Measurements from ENCODE around the gene RNF121. TPM values are rescaled to one million over a fixed set of nuclear protein-coding genes. Genes with fewer than 3 reads are reported as not detected.

RNF121 gene
- total and polyA plus RNA-seq, 2 of the 4 experiments (the other 2 are of a cell fraction), result 43.4 to 88.7 TPM

DNA sequence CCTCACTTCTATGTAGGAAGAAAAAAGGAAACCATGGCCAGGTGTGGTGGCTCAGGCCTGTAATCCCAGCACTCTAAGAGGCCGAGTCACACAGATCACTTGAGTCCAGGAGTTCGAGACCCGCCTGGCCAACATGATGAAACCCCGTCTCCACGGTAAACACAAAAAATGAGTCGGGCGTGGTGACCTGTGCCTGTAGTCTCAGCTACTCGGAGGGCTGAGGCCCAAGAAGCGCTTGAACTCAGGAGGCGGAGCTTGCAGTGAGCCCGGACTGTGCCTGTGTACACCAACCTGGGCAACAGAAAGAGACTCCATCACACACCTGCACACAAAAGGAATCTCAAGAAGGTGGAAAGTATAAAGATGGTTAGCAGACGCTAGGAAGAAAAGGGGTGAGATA lies 32.9 kb upstream of the RNF121 start:
- Histone ChIP-seq H2AK5ac (ENCODE audit: low read depth, low read length) (no peak overlapping the region), H3K79me1 (ENCODE audit: low read depth in 1 of 2, low read length in 2 of 2) (no peaks in the 10 kb centered on the region), H3K36me3 (ENCODE audit: control insufficient read depth, insufficient read depth, low read length) (no peaks in the 10 kb centered on the region), H3K4ac (ENCODE audit: low read depth, low read length) (no peak overlapping the region), H3K9me1 (ENCODE audit: insufficient read depth, low read length) (no peaks in the 10 kb centered on the region), H4K8ac (ENCODE audit: low read depth in 2 of 2, low read length in 2 of 2) (no peak overlapping the region), H3K56ac (ENCODE audit: extremely low read depth, insufficient read depth, low read length) (no peak overlapping the region), H2AFZ (replicated peaks; ENCODE audit: low read length, poor library complexity) (no peak overlapping the region), H2BK20ac (ENCODE audit: low read depth, low read length) (no peak overlapping the region), H3K23ac (ENCODE audit: low read depth, low read length) (no peak overlapping the region), H4K91ac (ENCODE audit: insufficient read depth, low read depth, low read length) (no peak overlapping the region), H3K27ac (ENCODE audit: insufficient read depth, low read length) (no peak overlapping the region), H4K20me1 (ENCODE audit: insufficient read depth, low read length) (no peaks in the 10 kb centered on the region), H3K14ac (replicated peaks; ENCODE audit: low read depth, low read length) (no peak overlapping the region), H3K4me2 (ENCODE audit: low read depth, low read length) (no peak overlapping the region), H3K4me1 (ENCODE audit: control insufficient read depth, insufficient read depth, low read length) (no peaks in the 10 kb centered on the region), H3K4me3 (ENCODE audit: insufficient read depth, low read depth, low read length) (no peak overlapping the region), H3K9me3 (ENCODE audit: control insufficient read depth, insufficient read depth, low read length) (no peaks in the 10 kb centered on the region), H3K9ac (ENCODE audit: low read depth, low read length) (no peak overlapping the region), H2AK9ac (replicated peaks; ENCODE audit: low read depth, low read length, poor library complexity) (no peak overlapping the region), H3K18ac (ENCODE audit: low read depth, low read length) (no peak overlapping the region), H2BK120ac (ENCODE audit: low read depth, low read length) (no peak overlapping the region), H4K5ac (ENCODE audit: low read depth, low read length) (no peak overlapping the region), H2BK5ac (ENCODE audit: low read depth, low read length, poor library complexity, severe bottlenecking) (no peak overlapping the region), H2BK15ac (ENCODE audit: low read depth, low read length) (no peak overlapping the region), H3K27me3 (ENCODE audit: control insufficient read depth, insufficient read depth, low read length) (no peaks in the 10 kb centered on the region)
- intact Hi-C loops (cut with micrococcal nuclease) (no loop called here), in situ Hi-C loops (cut with MboI; ENCODE audit: low sequenced_read_pairs) (no loop called here), dilution Hi-C loops (cut with HindIII; ENCODE audit: low sequenced_read_pairs, unreplicated experiment) (no loop called here)
- DNase-seq, result no peak
- CTCF ChIA-PET, result no interaction called here
- BruUV-seq (replicated peaks), result no TSS peak
- POLR2A ChIA-PET (ENCODE audit: unreplicated experiment), result no interaction called here
- no peak for TF ChIP-seq RCOR1 (IDR thresholded peaks at IDR 0.05; ENCODE audit: insufficient replicate concordance, low read length)
- no peak for TF ChIP-seq RAD21 (IDR thresholded peaks at IDR 0.05; ENCODE audit: low read length)
- no peak for TF ChIP-seq SMC3 (IDR thresholded peaks at IDR 0.05; ENCODE audit: low read depth, low read length)
- no peak for TF ChIP-seq CTCF (conservative IDR thresholded peaks at IDR 0.05; ENCODE audit: low read depth, low read length)
- no peak for TF ChIP-seq MAFK (IDR thresholded peaks at IDR 0.05; ENCODE audit: low read depth, low read length)
- TF ChIP-seq CHD1 (IDR thresholded peaks at IDR 0.05; ENCODE audit: low read depth, low read length), result no peak
- no peak for TF ChIP-seq ELK1 (IDR thresholded peaks at IDR 0.05; ENCODE audit: borderline replicate concordance, low read depth, low read length)
- TF ChIP-seq MXI1 (IDR thresholded peaks at IDR 0.05; ENCODE audit: borderline replicate concordance, low read depth, low read length), result no peak
- no peak for TF ChIP-seq RFX5 (IDR thresholded peaks at IDR 0.05; ENCODE audit: low read depth, low read length)
- no peak for TF ChIP-seq MAZ (IDR thresholded peaks at IDR 0.05; ENCODE audit: borderline replicate concordance, low read depth, low read length)
- no peak for TF ChIP-seq BHLHE40 (IDR thresholded peaks at IDR 0.05; ENCODE audit: low read depth, low read length)
- TF ChIP-seq NFE2L2 (IDR thresholded peaks at IDR 0.05; ENCODE audit: low read depth, low read length), result no peak
- no peak for TF ChIP-seq USF2 (IDR thresholded peaks at IDR 0.05; ENCODE audit: low read depth, low read length)
- no peak for TF ChIP-seq CEBPB (IDR thresholded peaks at IDR 0.05; ENCODE audit: low read depth, low read length)
- no peak for TF ChIP-seq FOS (IDR thresholded peaks at IDR 0.05; ENCODE audit: low read depth, low read length)
- WGBS, 2 experiments (ENCODE audit: extremely low coverage in 2 of 2, insufficient read length in 1 of 2), result 95% methylated on average over 5 of the region's 12 CpGs; no CpG with 5 or more reads in 1 of the 2 experiments
- no peak for ATAC-seq (ENCODE audit: low read depth)
